Measurements from ENCODE around the gene INHBE. TPM values are rescaled to one million over a fixed set of nuclear protein-coding genes. Genes with fewer than 3 reads are reported as not detected.
A peak's percentile ranks its signal among the peaks of the same experiment; 100 is the strongest.

INHBE gene
- total and polyA plus RNA-seq, 2 of the 8 experiments (the other 6 are each of a cell fraction or from before 2014, with no cell fraction given) = 10.2 to 18.8 TPM

DNA sequence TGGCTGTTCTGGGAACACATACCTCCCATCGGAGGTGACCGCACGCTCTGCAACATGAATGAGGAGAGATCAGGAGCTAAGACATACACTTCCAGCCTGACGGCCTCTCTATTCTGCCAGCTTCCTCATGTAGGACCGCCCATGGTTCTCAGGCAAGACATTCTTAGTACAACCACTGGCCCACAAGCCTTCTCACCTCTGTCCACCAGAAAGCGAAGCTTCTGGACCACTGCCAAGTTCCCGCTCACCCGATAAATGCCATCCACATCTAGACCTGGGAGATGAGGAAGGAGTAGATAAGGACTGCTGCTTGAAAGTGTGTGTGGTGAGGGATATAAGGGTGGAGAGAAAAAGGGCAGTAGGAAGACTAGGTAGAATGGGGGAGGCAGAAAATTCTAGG lies 19.3 kb downstream of the INHBE start:
- 86% methylated on average over 8 of the region's 8 CpGs; no CpG with 5 or more reads in 1 of the 2 experiments for WGBS, 2 experiments (ENCODE audit: extremely low coverage in 1 of 2, insufficient coverage in 1 of 2, insufficient read length in 1 of 2, insufficient replicate concordance in 2 of 2, low coverage in 1 of 2, low lambda C conversion rate in 2 of 2, missing lambda C conversion rate in 1 of 2)
- no peak overlapping the region for H3K14ac ChIP-seq (ENCODE audit: insufficient read length)
- no peak overlapping the region for H3K56ac ChIP-seq (replicated peaks; ENCODE audit: insufficient read length, low read depth, low read length)
- peak overlapping the region in 1 of 2 experiments; percentile 88; a peak in 2 of 4 replicates for H3K4me2 ChIP-seq (ENCODE audit: insufficient read depth in 1 of 2, low read depth in 2 of 2, low read length in 2 of 2)
- peaks cover 0 to 2% (median under 1%) of the 10 kb centered on the region in 4 experiments; a peak in 3 of 8 replicates for H3K36me3 ChIP-seq (ENCODE audit: control insufficient read depth in 2 of 4, insufficient read depth in 4 of 4, low read length in 3 of 4)
- no peak overlapping the region for H3K9ac ChIP-seq (replicated peaks in 1 of 4; ENCODE audit: extremely low read depth in 1 of 4, low read depth in 3 of 4, low read length in 3 of 4)
- peaks cover 20 to 49% (median 42%) of the 10 kb centered on the region in 4 experiments for H3K27me3 ChIP-seq (replicated peaks in 1 of 4; ENCODE audit: control insufficient read depth in 3 of 4, extremely low read depth in 1 of 4, insufficient read depth in 3 of 4, low read length in 3 of 4)
- H3K4me3 ChIP-seq (ENCODE audit: extremely low read depth in 1 of 4, insufficient read depth in 2 of 4, low read depth in 3 of 4, low read length in 4 of 4) = no peak overlapping the region
- H2AFZ ChIP-seq (ENCODE audit: low read length) = no peak overlapping the region
- no peaks in the 10 kb centered on the region for H3K9me3 ChIP-seq (ENCODE audit: insufficient read depth in 2 of 2, low read depth in 1 of 2, low read length in 1 of 2)
- H3K4me1 ChIP-seq (replicated peaks in 1 of 4; ENCODE audit: control insufficient read depth in 3 of 4, insufficient read depth in 4 of 4, low read length in 3 of 4) = peaks cover 0 to 25% (median 11%) of the 10 kb centered on the region in 4 experiments; a peak in 6 of 7 replicates
- peaks cover 8% of the 10 kb centered on the region; the same call in 1 of the 2 replicates for H3K23me2 ChIP-seq (ENCODE audit: low read depth, low read length)
- no peak overlapping the region for H2BK5ac ChIP-seq (ENCODE audit: low read depth, low read length)
- H4K8ac ChIP-seq (ENCODE audit: extremely low read depth, insufficient read depth, low read length) = no peak overlapping the region
- no peaks in the 10 kb centered on the region for H3K79me2 ChIP-seq (ENCODE audit: control insufficient read depth in 1 of 2, insufficient read depth in 2 of 2, low read length in 2 of 2)
- no peak overlapping the region for H3K18ac ChIP-seq (ENCODE audit: extremely low read depth, low read length)
- no peak overlapping the region for H3K4ac ChIP-seq (replicated peaks; ENCODE audit: insufficient read length, low read depth, low read length)
- H4K20me1 ChIP-seq (replicated peaks in 1 of 2; ENCODE audit: control insufficient read depth in 1 of 2, insufficient read depth in 2 of 2, low read length in 2 of 2) = peaks cover 0 to 4% of the 10 kb centered on the region in 2 experiments
- TF ChIP-seq, protein P1, sequence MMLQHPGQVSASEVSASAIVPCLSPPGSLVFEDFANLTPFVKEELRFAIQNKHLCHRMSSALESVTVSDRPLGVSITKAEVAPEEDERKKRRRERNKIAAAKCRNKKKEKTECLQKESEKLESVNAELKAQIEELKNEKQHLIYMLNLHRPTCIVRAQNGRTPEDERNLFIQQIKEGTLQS (IDR thresholded peaks at IDR 0.05; ENCODE audit: insufficient read depth, low read depth, low read length) = no peak
- TF ChIP-seq, protein P2, sequence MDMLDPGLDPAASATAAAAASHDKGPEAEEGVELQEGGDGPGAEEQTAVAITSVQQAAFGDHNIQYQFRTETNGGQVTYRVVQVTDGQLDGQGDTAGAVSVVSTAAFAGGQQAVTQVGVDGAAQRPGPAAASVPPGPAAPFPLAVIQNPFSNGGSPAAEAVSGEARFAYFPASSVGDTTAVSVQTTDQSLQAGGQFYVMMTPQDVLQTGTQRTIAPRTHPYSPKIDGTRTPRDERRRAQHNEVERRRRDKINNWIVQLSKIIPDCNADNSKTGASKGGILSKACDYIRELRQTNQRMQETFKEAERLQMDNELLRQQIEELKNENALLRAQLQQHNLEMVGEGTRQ (IDR thresholded peaks at IDR 0.05; ENCODE audit: low read length) = no peak
- TF ChIP-seq CREB1 (IDR thresholded peaks at IDR 0.05) (no peak), NRF1 (IDR thresholded peaks at IDR 0.05; ENCODE audit: low read depth, low read length) (no peak), KDM1A (IDR thresholded peaks at IDR 0.05; ENCODE audit: borderline replicate concordance, low read length) (no peak), PHF8 (conservative IDR thresholded peaks at IDR 0.05; ENCODE audit: low read depth, low read length) (no peak), CBX5 (IDR thresholded peaks at IDR 0.05; ENCODE audit: low read depth, low read length) (no peak)
- H3K23ac ChIP-seq (ENCODE audit: insufficient read length) = no peak overlapping the region
- H3K79me1 ChIP-seq (ENCODE audit: low read depth, low read length) = no peaks in the 10 kb centered on the region
- DNase-seq (ENCODE audit: low read depth in 1 of 2, low spot score in 2 of 2) (no peak), FAIRE-seq (no peak)
- no peak overlapping the region for H2BK15ac ChIP-seq (ENCODE audit: low read length)
- H2BK120ac ChIP-seq (replicated peaks; ENCODE audit: low read depth, low read length) = no peak overlapping the region
- H3K27ac ChIP-seq (ENCODE audit: low read depth, low read length) = no peak overlapping the region
- POLR2A ChIA-PET (ENCODE audit: partially characterized antibody) = interaction anchor here (0.8 to 1.8 kb wide), 4 partner anchors 52 to 243 kb away, joined by 3 to 4 read pairs (median 4); no protein-coding TSS in a partner anchor
- no peak overlapping the region for H4K5ac ChIP-seq (ENCODE audit: insufficient read length, low read depth, low read length)
- no peak overlapping the region for H2BK20ac ChIP-seq (ENCODE audit: low read length)
- no peak overlapping the region for H4K91ac ChIP-seq (replicated peaks; ENCODE audit: insufficient read length, low read length)
- H2BK12ac ChIP-seq (ENCODE audit: low read depth, low read length) = no peak overlapping the region
- CTCF ChIA-PET (ENCODE audit: partially characterized antibody) = interaction anchor here (0.6 to 25.1 kb wide), 12 partner anchors 12 to 265 kb away, joined by 3 to 441 read pairs (median 3); partner anchors contain the start of genes GLI1, INHBE, MARS1 and STAC3
- H2AK5ac ChIP-seq (ENCODE audit: low read depth, low read length) = no peak overlapping the region
